AG09309 (cell line): Measurements from ENCODE around the gene GAPDH.
A peak's percentile ranks its signal among the peaks of the same experiment; 100 is the strongest.

Experiments used
- DNase-seq: peaks from one replicate; pipeline ENCODE4 v3.0.0-alpha.2; 2010; ENCODE audit warnings: low read depth
- H3K4me3 ChIP-seq: 2 replicates; pipeline ENCODE4 v1.5.1; 2011; ENCODE audit warnings: mild to moderate bottlenecking, low read depth, low read length, moderate library complexity; ENCODE audit not compliant: control insufficient read depth
- CTCF ChIP-seq: IDR thresholded peaks from 2 replicates; pipeline ENCODE4 v1.5.1; 2011; ENCODE audit warnings: mild to moderate bottlenecking, low read depth, low read length, inconsistent platforms; ENCODE audit not compliant: insufficient read depth, control insufficient read depth; ENCODE audit errors: missing control alignments

The GAPDH gene

GRCh38 chr12:6528539-6529235 lies 5.6 kb upstream of the GAPDH start:
- DNase-seq, result no peak
- no peak overlapping the region for H3K4me3 ChIP-seq
- TF ChIP-seq CTCF, result no peak

GRCh38 chr12:6529291-6529737 lies 5.0 kb upstream of the GAPDH start:
- no peak for DNase-seq
- TF ChIP-seq CTCF, result no peak
- no peak overlapping the region for H3K4me3 ChIP-seq

- no peak for TF ChIP-seq CTCF
- no peak overlapping the region for H3K4me3 ChIP-seq
- DNase-seq, result no peak
Measured at GRCh38 chr12:6530576-6531260, 3.6 kb upstream of the GAPDH start.

- no peak for TF ChIP-seq CTCF
- DNase-seq, result peak; percentile 92
- peak overlapping the region; percentile 99 for H3K4me3 ChIP-seq
Measured at GRCh38 chr12:6532051-6532926, 2.0 kb upstream of the GAPDH start.

GRCh38 chr12:6532927-6533652 lies 1.2 kb upstream of the GAPDH start:
- DNase-seq, result no peak
- peak overlapping the region; percentile 99 for H3K4me3 ChIP-seq
- TF ChIP-seq CTCF, result no peak

GRCh38 chr12:6533653-6533922 lies 729 bp upstream of the GAPDH start:
- H3K4me3 ChIP-seq, result peak overlapping the region; percentile 99
- no peak for DNase-seq
- TF ChIP-seq CTCF, result no peak
